Muscle layer of colon (tissue), 2 donors: ENCODE data around the gene TEAD4.

ENCODE experiments used
- H3K27ac ChIP-seq: one replicate; pipeline ENCODE4 v1.7.0; 2013; ENCODE audit warnings: low read depth, mild to moderate bottlenecking, low read length, moderate library complexity
- H3K27me3 ChIP-seq, 2 donors: one replicate each; pipeline ENCODE4 v1.7.0; 2013; ENCODE audit warnings: low read length in 2 of 2, mild to moderate bottlenecking in 2 of 2; ENCODE audit not compliant: insufficient read depth in 2 of 2, control insufficient read depth in 1 of 2
- H3K36me3 ChIP-seq: one replicate; pipeline ENCODE4 v1.7.0; 2013; ENCODE audit warnings: mild to moderate bottlenecking, low read length; ENCODE audit not compliant: insufficient read depth
- H3K4me1 ChIP-seq: one replicate; pipeline ENCODE4 v1.7.0; 2013; ENCODE audit warnings: mild to moderate bottlenecking, low read length; ENCODE audit not compliant: insufficient read depth
- H3K4me3 ChIP-seq, 2 donors: one replicate each; pipeline ENCODE4 v1.7.0; 2013; ENCODE audit warnings: low read length in 2 of 2, low read depth in 1 of 2, mild to moderate bottlenecking in 1 of 2, moderate library complexity in 1 of 2
- H3K9ac ChIP-seq: one replicate; pipeline ENCODE4 v1.7.0; 2013; ENCODE audit warnings: low read length
- H3K9me3 ChIP-seq: one replicate; pipeline ENCODE4 v1.7.0; 2013; ENCODE audit warnings: mild to moderate bottlenecking, low read length
- donor health status: abdominal sarcoma.
- donor health status: Adenocarcinoma of cecum.

TEAD4 gene

GRCh38 chr12:2982361-2982760 is 23.2 kb downstream of the TEAD4 start:
- no peaks in the 10 kb centered on the region for H3K27me3 ChIP-seq
- H3K27ac ChIP-seq = no peak overlapping the region
- no peaks in the 10 kb centered on the region for H3K9me3 ChIP-seq
- no peaks in the 10 kb centered on the region for H3K4me1 ChIP-seq
- no peaks in the 10 kb centered on the region for H3K36me3 ChIP-seq
- H3K4me3 ChIP-seq = no peak overlapping the region
- H3K9ac ChIP-seq = no peak overlapping the region

- Histone ChIP-seq H3K27me3 (no peaks in the 10 kb centered on the region), H3K9me3 (no peaks in the 10 kb centered on the region), H3K4me1 (no peaks in the 10 kb centered on the region), H3K27ac (no peak overlapping the region), H3K4me3 (no peak overlapping the region), H3K9ac (no peak overlapping the region), H3K36me3 (no peaks in the 10 kb centered on the region)
Measured at GRCh38 chr12:2984249-2984648, 25.1 kb downstream of the TEAD4 start.

- H3K27ac ChIP-seq = no peak overlapping the region
- H3K9me3 ChIP-seq = no peaks in the 10 kb centered on the region
- H3K4me3 ChIP-seq = no peak overlapping the region
- H3K4me1 ChIP-seq = no peaks in the 10 kb centered on the region
- no peak overlapping the region for H3K9ac ChIP-seq
- H3K27me3 ChIP-seq = no peaks in the 10 kb centered on the region
- H3K36me3 ChIP-seq = no peaks in the 10 kb centered on the region
Measured at GRCh38 chr12:2984698-2985097, 25.5 kb downstream of the TEAD4 start.

- no peak overlapping the region for H3K4me3 ChIP-seq
- H3K4me1 ChIP-seq = no peaks in the 10 kb centered on the region
- no peaks in the 10 kb centered on the region for H3K36me3 ChIP-seq
- no peak overlapping the region for H3K9ac ChIP-seq
- H3K9me3 ChIP-seq = no peaks in the 10 kb centered on the region
- H3K27me3 ChIP-seq = no peaks in the 10 kb centered on the region
- no peak overlapping the region for H3K27ac ChIP-seq
Measured at GRCh38 chr12:2986876-2987275, 27.7 kb downstream of the TEAD4 start.

- H3K27me3 ChIP-seq = no peaks in the 10 kb centered on the region
- H3K27ac ChIP-seq = no peak overlapping the region
- H3K9ac ChIP-seq = no peak overlapping the region
- H3K4me1 ChIP-seq = no peaks in the 10 kb centered on the region
- no peaks in the 10 kb centered on the region for H3K36me3 ChIP-seq
- no peaks in the 10 kb centered on the region for H3K9me3 ChIP-seq
- H3K4me3 ChIP-seq = no peak overlapping the region
Measured at GRCh38 chr12:2988494-2988893, 29.3 kb downstream of the TEAD4 start.

DNA sequence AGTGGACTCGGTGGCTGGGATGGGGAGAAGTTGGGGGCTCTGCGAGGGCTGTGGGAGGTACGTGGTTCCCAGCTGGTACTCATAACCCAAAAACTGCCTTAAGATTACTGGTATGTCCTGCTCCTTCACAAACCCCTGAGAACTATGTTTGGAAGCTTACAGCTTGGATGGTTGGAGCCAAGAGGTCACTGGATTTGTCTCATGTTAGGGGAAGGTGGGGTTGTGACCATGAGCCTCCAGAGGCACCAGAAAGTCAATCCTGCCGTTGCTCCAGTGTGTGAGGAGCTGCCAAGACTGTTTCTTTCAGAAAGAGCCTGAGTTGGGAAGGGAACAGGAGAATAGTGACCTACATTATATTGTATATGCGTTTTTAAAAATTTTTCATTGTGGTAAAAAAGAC is 33.5 kb downstream of the TEAD4 start:
- Histone ChIP-seq H3K27ac (no peak overlapping the region), H3K36me3 (no peaks in the 10 kb centered on the region), H3K4me3 (no peak overlapping the region), H3K4me1 (no peaks in the 10 kb centered on the region), H3K27me3 (no peaks in the 10 kb centered on the region), H3K9ac (no peak overlapping the region), H3K9me3 (no peaks in the 10 kb centered on the region)

- H3K9me3 ChIP-seq = no peaks in the 10 kb centered on the region
- no peak overlapping the region for H3K9ac ChIP-seq
- H3K4me1 ChIP-seq = no peaks in the 10 kb centered on the region
- H3K27ac ChIP-seq = no peak overlapping the region
- H3K27me3 ChIP-seq = no peaks in the 10 kb centered on the region
- H3K36me3 ChIP-seq = no peaks in the 10 kb centered on the region
- H3K4me3 ChIP-seq = no peak overlapping the region
Measured at GRCh38 chr12:2997989-2998670, 38.9 kb downstream of the TEAD4 start.

DNA sequence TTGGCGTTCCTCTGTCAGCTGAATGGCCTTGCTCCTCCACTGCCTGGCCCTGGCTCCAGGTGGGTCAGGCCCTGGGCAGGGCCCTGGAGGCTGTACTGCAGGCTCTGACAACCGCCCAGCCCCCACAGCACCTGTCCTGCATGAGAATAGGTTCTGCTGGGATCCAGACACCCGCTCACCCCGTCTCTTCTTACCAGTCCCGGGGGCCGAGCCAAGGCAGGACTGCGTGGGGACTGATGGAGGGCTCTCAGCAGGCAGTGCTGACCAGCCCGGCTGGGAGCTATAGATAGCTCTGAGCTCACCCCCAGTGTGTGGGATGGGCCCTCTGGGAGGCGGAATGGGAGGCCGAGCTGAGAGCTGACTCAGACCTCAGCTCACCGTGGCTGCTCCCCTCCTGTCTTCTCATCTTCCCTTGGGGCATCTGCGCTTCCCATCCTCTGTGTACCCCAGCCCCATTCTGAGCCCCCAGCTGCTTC is 39.6 kb downstream of the TEAD4 start:
- Histone ChIP-seq H3K4me3 (no peak overlapping the region), H3K4me1 (no peaks in the 10 kb centered on the region), H3K27ac (no peak overlapping the region)

GRCh38 chr12:2999265-2999841 is 40.2 kb downstream of the TEAD4 start:
- Histone ChIP-seq H3K27ac (no peak overlapping the region), H3K9me3 (no peaks in the 10 kb centered on the region), H3K4me3 (no peak overlapping the region), H3K4me1 (peaks cover 2% of the 10 kb centered on the region), H3K9ac (no peak overlapping the region), H3K27me3 (no peaks in the 10 kb centered on the region), H3K36me3 (no peaks in the 10 kb centered on the region)

More for the DNA sequence above, 39.6 kb downstream of the TEAD4 start:
- Histone ChIP-seq H3K9ac (no peak overlapping the region), H3K9me3 (no peaks in the 10 kb centered on the region), H3K36me3 (no peaks in the 10 kb centered on the region), H3K27me3 (no peaks in the 10 kb centered on the region)

DNA sequence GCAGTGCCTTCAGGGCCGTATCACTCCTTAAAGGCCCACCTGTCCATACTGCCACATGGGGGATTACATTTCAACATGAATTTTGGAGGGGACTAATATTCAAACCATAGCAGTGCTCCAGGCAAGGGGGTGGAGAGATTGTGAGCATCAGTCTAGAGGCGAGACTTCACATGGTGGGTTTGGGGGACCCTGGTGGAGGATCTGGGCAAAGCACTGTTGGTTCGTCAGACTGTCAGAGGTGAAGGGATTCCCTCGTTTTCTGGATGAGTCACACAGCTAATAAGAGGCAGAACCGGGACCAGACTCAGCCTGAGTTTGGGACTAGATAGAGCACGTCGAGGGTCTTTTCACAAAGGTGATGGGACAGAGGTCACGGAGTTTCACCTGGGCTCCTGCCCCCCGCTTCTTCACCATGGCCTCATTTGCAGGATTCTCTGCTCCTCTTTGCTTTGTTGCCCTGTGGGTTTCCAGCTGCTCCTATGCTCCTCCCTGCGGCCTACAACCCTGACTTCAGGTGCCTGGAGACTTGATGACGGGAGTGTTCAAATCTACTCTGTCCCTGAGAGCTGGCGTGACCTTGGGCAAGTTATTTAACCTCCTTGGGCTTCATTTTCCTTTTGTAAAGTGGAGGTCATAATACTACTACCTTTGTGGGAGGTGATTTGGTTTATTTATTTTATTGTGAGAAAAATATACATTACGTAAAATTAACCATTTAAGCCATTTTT is 41.5 kb downstream of the TEAD4 start:
- H3K27me3 ChIP-seq = no peaks in the 10 kb centered on the region
- H3K4me3 ChIP-seq = no peak overlapping the region
- H3K9me3 ChIP-seq = no peaks in the 10 kb centered on the region
- no peak overlapping the region for H3K9ac ChIP-seq
- H3K36me3 ChIP-seq = no peaks in the 10 kb centered on the region
- peaks cover 10% of the 10 kb centered on the region for H3K4me1 ChIP-seq
- no peak overlapping the region for H3K27ac ChIP-seq

- Histone ChIP-seq H3K9ac (no peak overlapping the region), H3K27me3 (no peaks in the 10 kb centered on the region), H3K4me3 (no peak overlapping the region), H3K4me1 (peaks cover 10% of the 10 kb centered on the region), H3K36me3 (no peaks in the 10 kb centered on the region), H3K9me3 (no peaks in the 10 kb centered on the region), H3K27ac (no peak overlapping the region)
Measured at GRCh38 chr12:3002646-3003045, 43.4 kb downstream of the TEAD4 start.
